ENCODE measurements around the gene UNC13B. TPM values are rescaled to one million over a fixed set of nuclear protein-coding genes. Genes with fewer than 3 reads are reported as not detected.
"Not testable (repeated sequence)": the region's sequence is repeated elsewhere in the genome, so short reads cannot be mapped to it uniquely, and the experiment has no call there.

Gene UNC13B
- total and polyA plus RNA-seq, 9 of the 15 experiments (the other 6 are each of a cell fraction or from before 2014, with no cell fraction given), result 2.4 to 11.5 (median 8.6) TPM

- H3K36me3 ChIP-seq (ENCODE audit: control insufficient read depth, insufficient read depth, low read length); H4K20me1 ChIP-seq (replicated peaks; ENCODE audit: control insufficient read depth, insufficient read depth, low read length); H2AFZ ChIP-seq (ENCODE audit: low read depth, low read length); H3K9me3 ChIP-seq (replicated peaks; ENCODE audit: control insufficient read depth, insufficient read depth, low read depth, low read length); intact Hi-C loops (cut with micrococcal nuclease); CTCF ChIA-PET (ENCODE audit: low intra/inter-chr PET ratio); POLR2A ChIA-PET; DNase-seq (ENCODE audit: extremely low read depth in 1 of 4, low spot score in 3 of 4); in situ Hi-C loops (cut with MboI); H3K79me2 ChIP-seq (ENCODE audit: control insufficient read depth, insufficient read depth, low read length); H3K9me1 ChIP-seq (ENCODE audit: control insufficient read depth, insufficient read depth, low read length); H3K9ac ChIP-seq (ENCODE audit: insufficient read depth in 1 of 2, low read depth in 2 of 2, low read length in 2 of 2); H3K4me2 ChIP-seq (ENCODE audit: insufficient read depth, low read length); H3K27ac ChIP-seq (ENCODE audit: extremely low read depth, low read depth, low read length); H3K4me3 ChIP-seq; H3K27me3 ChIP-seq (ENCODE audit: control insufficient read depth in 2 of 2, insufficient read depth in 2 of 2, low read length in 2 of 2); H3K4me1 ChIP-seq (replicated peaks in 1 of 2; ENCODE audit: control insufficient read depth in 2 of 2, insufficient read depth in 2 of 2, low read length in 2 of 2); FAIRE-seq; BruUV-seq (replicated peaks); ATAC-seq: not testable (repeated sequence)
- 36% methylated on average over 5 of the region's 5 CpGs for WGBS (ENCODE audit: insufficient coverage, low coverage, missing lambda C conversion rate)
Observed at GRCh38 chr9:35409434-35409833, 247.6 kb downstream of the UNC13B start.

DNA sequence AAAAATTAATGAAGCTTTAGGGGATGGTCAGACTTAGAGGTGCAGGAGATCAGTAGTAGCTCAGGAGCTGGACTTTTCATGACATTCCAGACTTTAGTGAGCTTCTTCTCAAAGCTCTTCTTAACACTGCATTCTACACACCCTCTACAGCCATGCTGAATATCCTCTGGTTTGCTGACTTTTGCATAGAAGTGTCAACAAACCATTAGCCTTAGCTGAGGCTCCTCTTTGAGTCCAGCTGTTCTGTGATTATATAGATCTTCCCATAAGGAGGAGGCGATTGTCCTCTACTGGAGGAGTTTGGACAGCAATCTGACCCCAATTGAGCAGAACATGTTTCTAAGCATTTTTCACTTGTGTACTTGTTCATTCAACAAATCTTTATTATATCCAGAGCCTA lies 253.1 kb downstream of the UNC13B start:
- H3K9me1 ChIP-seq (ENCODE audit: control insufficient read depth, insufficient read depth, low read length), result no peaks in the 10 kb centered on the region
- WGBS (ENCODE audit: insufficient coverage, low coverage, missing lambda C conversion rate), result 15% methylated on average over 1 of the region's 1 CpG
- POLR2A ChIA-PET, result no interaction called here
- ATAC-seq (no peak), DNase-seq (ENCODE audit: extremely low read depth in 1 of 4, low spot score in 3 of 4) (no peak), FAIRE-seq (no peak)
- H4K20me1 ChIP-seq (replicated peaks; ENCODE audit: control insufficient read depth, insufficient read depth, low read length), result no peaks in the 10 kb centered on the region
- H3K79me2 ChIP-seq (ENCODE audit: control insufficient read depth, insufficient read depth, low read length), result no peaks in the 10 kb centered on the region
- no peaks in the 10 kb centered on the region for H3K4me1 ChIP-seq (replicated peaks in 1 of 2; ENCODE audit: control insufficient read depth in 2 of 2, insufficient read depth in 2 of 2, low read length in 2 of 2)
- no peaks in the 10 kb centered on the region for H3K27me3 ChIP-seq (ENCODE audit: control insufficient read depth in 2 of 2, insufficient read depth in 2 of 2, low read length in 2 of 2)
- no peak overlapping the region for H2AFZ ChIP-seq (ENCODE audit: low read depth, low read length)
- H3K36me3 ChIP-seq (ENCODE audit: control insufficient read depth, insufficient read depth, low read length), result no peaks in the 10 kb centered on the region
- no peaks in the 10 kb centered on the region for H3K9me3 ChIP-seq (replicated peaks; ENCODE audit: control insufficient read depth, insufficient read depth, low read depth, low read length)
- CTCF ChIA-PET (ENCODE audit: low intra/inter-chr PET ratio), result no interaction called here
- H3K4me2 ChIP-seq (ENCODE audit: insufficient read depth, low read length), result no peak overlapping the region
- intact Hi-C loops (cut with micrococcal nuclease) (no loop called here), in situ Hi-C loops (cut with MboI) (no loop called here)
- H3K9ac ChIP-seq (ENCODE audit: insufficient read depth in 1 of 2, low read depth in 2 of 2, low read length in 2 of 2), result no peak overlapping the region
- no peak overlapping the region for H3K27ac ChIP-seq (ENCODE audit: extremely low read depth, low read depth, low read length)
- no peak overlapping the region for H3K4me3 ChIP-seq
- TF ChIP-seq MED1 (CRISPR knock-in tag; IDR thresholded peaks at IDR 0.05; ENCODE audit: borderline replicate concordance) (no peak), CTCF (IDR thresholded peaks at IDR 0.05 in 2 of 3, conservative IDR thresholded peaks at IDR 0.05 in 1 of 3; ENCODE audit: insufficient read depth in 2 of 3, low read depth in 1 of 3, low read length in 3 of 3) (peak in 1 of 3 experiments; percentile 13; a peak in 1 of 6 replicates)
- no TSS peak for BruUV-seq (replicated peaks)
